HepG2 (cell line): Measurements from ENCODE around the gene VPS11. TPM values are rescaled to one million over a fixed set of nuclear protein-coding genes. Genes with fewer than 3 reads are reported as not detected.

Source experiments
- CCAR2 ChIP-seq: fragments of 200-400 bp; formaldehyde crosslinking; optimal IDR thresholded peaks from 2 replicates; pipeline ENCODE3; 2018; ENCODE audit warnings: low read depth, mild to moderate bottlenecking, low read length, moderate library complexity
- FOXK2 ChIP-seq: fragments of 450-650 bp; IDR thresholded peaks from 2 replicates; pipeline ENCODE4 v1.6.1; 2016
- HIC2 ChIP-seq: sonication (generic); formaldehyde crosslinking; IDR thresholded peaks from 2 replicates; pipeline ENCODE4 v1.9.0; 2022; ENCODE audit warnings: low read depth, missing genetic modification reagents
- HOXA5 ChIP-seq: sonication (generic); formaldehyde crosslinking; IDR thresholded peaks from 2 replicates; pipeline ENCODE4 v1.4.0; 2020; ENCODE audit warnings: missing genetic modification reagents
- KDM5A ChIP-seq: fragments of 200-600 bp; sonication (generic); IDR thresholded peaks from 2 replicates; pipeline ENCODE4 v1.7.0; 2018; ENCODE audit warnings: antibody characterized with exemption, mild to moderate bottlenecking, low read length, borderline replicate concordance
- KLF15 ChIP-seq: sonication (generic); formaldehyde crosslinking; IDR thresholded peaks from 2 replicates; pipeline ENCODE4 v1.8.1; 2023; ENCODE audit warnings: borderline replicate concordance, mild to moderate bottlenecking, inconsistent platforms, missing genetic modification reagents, mixed read lengths
- MLX ChIP-seq: IDR thresholded peaks from 2 replicates; pipeline ENCODE4 v1.6.1; 2016
- NCOA2 ChIP-seq: sonication (generic); formaldehyde crosslinking; IDR thresholded peaks from 2 replicates; pipeline ENCODE4 v1.8.0; 2022; ENCODE audit warnings: inconsistent platforms
- SOX6 ChIP-seq, 2 experiments: fragments of 450-650 bp in 1 of 2; sonication (generic) in 1 of 2; formaldehyde crosslinking in 1 of 2; IDR thresholded peaks; 2 replicates each; pipeline versions ENCODE4 v1.4.0 to v1.6.1; 2017 to 2020; ENCODE audit warnings: antibody characterized with exemption in 1 of 2, mild to moderate bottlenecking in 1 of 2, missing genetic modification reagents in 1 of 2
- U2AF1 ChIP-seq: fragments of 200-400 bp; formaldehyde crosslinking; optimal IDR thresholded peaks from 2 replicates; pipeline ENCODE3; 2017; ENCODE audit warnings: mild to moderate bottlenecking, low read depth, low read length
- ZEB1 ChIP-seq: IDR thresholded peaks from 2 replicates; pipeline ENCODE4 v1.6.1; 2012; ENCODE audit warnings: mild to moderate bottlenecking, low read depth, inconsistent platforms; ENCODE audit not compliant: insufficient replicate concordance
- ZFP36 ChIP-seq: fragments of 150-350 bp; IDR thresholded peaks from 2 replicates; pipeline ENCODE4 v1.6.1; 2018; ENCODE audit warnings: borderline replicate concordance, low read length, low read depth; ENCODE audit not compliant: partially characterized antibody
- ZNF136 ChIP-seq: sonication (generic); formaldehyde crosslinking; IDR thresholded peaks from 2 replicates; pipeline ENCODE4 v1.8.1; 2022; ENCODE audit warnings: low read depth, mild to moderate bottlenecking, moderate library complexity, missing genetic modification reagents
- ZNF207 ChIP-seq: fragments of 450-650 bp; IDR thresholded peaks from 2 replicates; pipeline ENCODE4 v1.6.1; 2016; ENCODE audit warnings: antibody characterized with exemption, borderline replicate concordance
- ZNF263 ChIP-seq: sonication (generic); formaldehyde crosslinking; IDR thresholded peaks from 2 replicates; pipeline ENCODE4 v1.4.0; 2020; ENCODE audit warnings: missing genetic modification reagents
- ZNF317 ChIP-seq: sonication (generic); formaldehyde crosslinking; IDR thresholded peaks from 2 replicates; pipeline ENCODE4 v1.5.0; 2020; ENCODE audit warnings: mild to moderate bottlenecking, missing genetic modification reagents
- ZNF879 ChIP-seq: sonication (generic); formaldehyde crosslinking; IDR thresholded peaks from 2 replicates; pipeline ENCODE4 v1.8.1; 2023; ENCODE audit warnings: missing genetic modification reagents
- polyA plus RNA-seq, 8 experiments: library from polyadenylated mRNA; depleted of rRNA in 3 of 8; stranded (reverse) in 7 of 8; unstranded in 1 of 8; fragments of >200 nt; fragmentation: Illumina TruSeq in 4 of 8; extraction: Trizol in 4 of 8; gene quantifications; 2 replicates each; pipeline versions ENCODE4 v1.2.1 to v1.2.3, GENCODE V29; 2011 to 2016; ENCODE audit warnings: low read depth in 4 of 8, missing spikeins in 1 of 8, mixed read lengths in 1 of 8; ENCODE audit not compliant: insufficient read depth in 1 of 8
- total RNA-seq, 5 experiments: library from RNA; depleted of rRNA; stranded (reverse); fragments of >200 nt; fragmentation: Illumina TruSeq; extraction: Trizol; gene quantifications; 2 replicates each; pipeline ENCODE4 v1.2.3, GENCODE V29; 2016; ENCODE audit warnings: low read depth in 1 of 5
- TF ChIP-seq, protein P1 (sequence below): sonication (generic); formaldehyde crosslinking; IDR thresholded peaks from 2 replicates; pipeline ENCODE4 v1.8.0; 2022; ENCODE audit warnings: missing genetic modification reagents, mild to moderate bottlenecking, borderline replicate concordance
- TF ChIP-seq, protein P2 (sequence below), 2 experiments: IDR thresholded peaks; 2 replicates each; pipeline ENCODE4 v1.6.1; 2011 to 2012; ENCODE audit warnings: low read length in 2 of 2, borderline replicate concordance in 1 of 2, low read depth in 1 of 2, mild to moderate bottlenecking in 1 of 2, moderate library complexity in 1 of 2
- TF ChIP-seq, protein P3 (sequence below), 2 experiments: sonication (generic) in 1 of 2; formaldehyde crosslinking in 1 of 2; IDR thresholded peaks; 2 replicates each; pipeline versions ENCODE4 v1.4.0 to v1.6.1; 2018 to 2020; ENCODE audit warnings: missing genetic modification reagents in 2 of 2, borderline replicate concordance in 1 of 2, low read depth in 1 of 2, mild to moderate bottlenecking in 1 of 2, missing biosample characterization in 1 of 2

Gene VPS11
- total and polyA plus RNA-seq, 2 of the 13 experiments (the other 11 are each of a cell fraction or from before 2014, with no cell fraction given) = 13.7 to 21.6 TPM

- TF ChIP-seq, protein P1, sequence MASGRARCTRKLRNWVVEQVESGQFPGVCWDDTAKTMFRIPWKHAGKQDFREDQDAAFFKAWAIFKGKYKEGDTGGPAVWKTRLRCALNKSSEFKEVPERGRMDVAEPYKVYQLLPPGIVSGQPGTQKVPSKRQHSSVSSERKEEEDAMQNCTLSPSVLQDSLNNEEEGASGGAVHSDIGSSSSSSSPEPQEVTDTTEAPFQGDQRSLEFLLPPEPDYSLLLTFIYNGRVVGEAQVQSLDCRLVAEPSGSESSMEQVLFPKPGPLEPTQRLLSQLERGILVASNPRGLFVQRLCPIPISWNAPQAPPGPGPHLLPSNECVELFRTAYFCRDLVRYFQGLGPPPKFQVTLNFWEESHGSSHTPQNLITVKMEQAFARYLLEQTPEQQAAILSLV (CRISPR knock-in tag) = no peak
- TF ChIP-seq FOXK2 = no peak
- no peak for TF ChIP-seq ZFP36
- TF ChIP-seq, protein P2, sequence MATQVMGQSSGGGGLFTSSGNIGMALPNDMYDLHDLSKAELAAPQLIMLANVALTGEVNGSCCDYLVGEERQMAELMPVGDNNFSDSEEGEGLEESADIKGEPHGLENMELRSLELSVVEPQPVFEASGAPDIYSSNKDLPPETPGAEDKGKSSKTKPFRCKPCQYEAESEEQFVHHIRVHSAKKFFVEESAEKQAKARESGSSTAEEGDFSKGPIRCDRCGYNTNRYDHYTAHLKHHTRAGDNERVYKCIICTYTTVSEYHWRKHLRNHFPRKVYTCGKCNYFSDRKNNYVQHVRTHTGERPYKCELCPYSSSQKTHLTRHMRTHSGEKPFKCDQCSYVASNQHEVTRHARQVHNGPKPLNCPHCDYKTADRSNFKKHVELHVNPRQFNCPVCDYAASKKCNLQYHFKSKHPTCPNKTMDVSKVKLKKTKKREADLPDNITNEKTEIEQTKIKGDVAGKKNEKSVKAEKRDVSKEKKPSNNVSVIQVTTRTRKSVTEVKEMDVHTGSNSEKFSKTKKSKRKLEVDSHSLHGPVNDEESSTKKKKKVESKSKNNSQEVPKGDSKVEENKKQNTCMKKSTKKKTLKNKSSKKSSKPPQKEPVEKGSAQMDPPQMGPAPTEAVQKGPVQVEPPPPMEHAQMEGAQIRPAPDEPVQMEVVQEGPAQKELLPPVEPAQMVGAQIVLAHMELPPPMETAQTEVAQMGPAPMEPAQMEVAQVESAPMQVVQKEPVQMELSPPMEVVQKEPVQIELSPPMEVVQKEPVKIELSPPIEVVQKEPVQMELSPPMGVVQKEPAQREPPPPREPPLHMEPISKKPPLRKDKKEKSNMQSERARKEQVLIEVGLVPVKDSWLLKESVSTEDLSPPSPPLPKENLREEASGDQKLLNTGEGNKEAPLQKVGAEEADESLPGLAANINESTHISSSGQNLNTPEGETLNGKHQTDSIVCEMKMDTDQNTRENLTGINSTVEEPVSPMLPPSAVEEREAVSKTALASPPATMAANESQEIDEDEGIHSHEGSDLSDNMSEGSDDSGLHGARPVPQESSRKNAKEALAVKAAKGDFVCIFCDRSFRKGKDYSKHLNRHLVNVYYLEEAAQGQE (IDR thresholded peaks at IDR 0.05; ENCODE audit: borderline replicate concordance in 1 of 2, low read depth in 1 of 2, low read length in 2 of 2) = no peak
- TF ChIP-seq, protein P3, sequence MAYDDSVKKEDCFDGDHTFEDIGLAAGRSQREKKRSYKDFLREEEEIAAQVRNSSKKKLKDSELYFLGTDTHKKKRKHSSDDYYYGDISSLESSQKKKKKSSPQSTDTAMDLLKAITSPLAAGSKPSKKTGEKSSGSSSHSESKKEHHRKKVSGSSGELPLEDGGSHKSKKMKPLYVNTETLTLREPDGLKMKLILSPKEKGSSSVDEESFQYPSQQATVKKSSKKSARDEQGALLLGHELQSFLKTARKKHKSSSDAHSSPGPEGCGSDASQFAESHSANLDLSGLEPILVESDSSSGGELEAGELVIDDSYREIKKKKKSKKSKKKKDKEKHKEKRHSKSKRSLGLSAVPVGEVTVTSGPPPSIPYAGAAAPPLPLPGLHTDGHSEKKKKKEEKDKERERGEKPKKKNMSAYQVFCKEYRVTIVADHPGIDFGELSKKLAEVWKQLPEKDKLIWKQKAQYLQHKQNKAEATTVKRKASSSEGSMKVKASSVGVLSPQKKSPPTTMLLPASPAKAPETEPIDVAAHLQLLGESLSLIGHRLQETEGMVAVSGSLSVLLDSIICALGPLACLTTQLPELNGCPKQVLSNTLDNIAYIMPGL (CRISPR knock-in tag; IDR thresholded peaks at IDR 0.05; ENCODE audit: borderline replicate concordance in 1 of 2, low read depth in 1 of 2) = peak; percentile 72 to 82; a peak in 3 of 4 replicates
- TF ChIP-seq MLX (CRISPR knock-in tag) = no peak
- TF ChIP-seq HIC2 = no peak
- no peak; the same call in 1 of the 2 replicates for TF ChIP-seq ZNF136
- no peak; the same call in 1 of the 2 replicates for TF ChIP-seq NCOA2 (CRISPR knock-in tag)
- TF ChIP-seq CCAR2 = peak; percentile 71
- peak; percentile 96 for TF ChIP-seq KDM5A
- no peak for TF ChIP-seq ZNF879 (CRISPR knock-in tag)
- TF ChIP-seq ZEB1 = peak; percentile 67
- TF ChIP-seq HOXA5 (CRISPR knock-in tag) = 0 out of 2 replicates have a peak, but pooled peaks have one; percentile 48
- peak; percentile 92 for TF ChIP-seq ZNF263 (CRISPR knock-in tag)
- no peak for TF ChIP-seq SOX6 (IDR thresholded peaks at IDR 0.05)
- TF ChIP-seq SOX6 (CRISPR knock-in tag; IDR thresholded peaks at IDR 0.05) = no peak
- no peak for TF ChIP-seq U2AF1
- TF ChIP-seq KLF15 (CRISPR knock-in tag) = peak; percentile 59; the same call in 1 of the 2 replicates
- TF ChIP-seq ZNF317 = no peak
- TF ChIP-seq ZNF207 = no peak
Measured at GRCh38 chr11:119101759-119102423, 34.3 kb downstream of the VPS11 start, which contains the start of gene DPAGT1 (continued).
